Endothelial cell of umbilical vein (primary cell): Measurements from ENCODE around the gene PTPRU. TPM values are rescaled to one million over a fixed set of nuclear protein-coding genes. Genes with fewer than 3 reads are reported as not detected.

Source experiments
- BruUV-seq: library from RNA; stranded (reverse); fragments of 400-500 nt; replicated peaks from 2 replicates; lab custom pipeline; 2021; lab: Mats Ljungman, UMichigan
- CTCF ChIA-PET: fragments of 300-600, 350-600 bp; sonication (Branson Sonifier 250); formaldehyde crosslinking; loops from one replicate; lab custom pipeline; 2021; ENCODE audit warnings: antibody characterized with exemption, inconsistent platforms; lab: Charles Lee
- POLR2A ChIA-PET: fragments of 300-600, 350-600 bp; sonication (Branson Sonifier 250); formaldehyde crosslinking; loops from one replicate; lab custom pipeline; 2021; ENCODE audit warnings: antibody characterized with exemption, inconsistent platforms; lab: Charles Lee
- DNase-seq: peaks from one replicate; pipeline ENCODE4 v3.0.0-alpha.2; 2011; ENCODE audit warnings: low read depth, low spot score
- FAIRE-seq: peaks from 2 replicates; lab custom pipeline; 2011; peaks lifted over from hg19 to GRCh38; lab: Jason Lieb, UNC
- H2AFZ ChIP-seq: 2 replicates; pipeline ENCODE4 v1.6.0; 2012; ENCODE audit warnings: low read depth, low read length, control low read depth, inconsistent platforms
- H3K27ac ChIP-seq: 2 replicates; pipeline ENCODE4 v1.5.1; 2011; ENCODE audit warnings: low read depth, mild to moderate bottlenecking, control low read depth, low read length, moderate library complexity; ENCODE audit not compliant: insufficient read depth
- H3K27me3 ChIP-seq, 2 experiments: 2 replicates each; pipeline versions ENCODE4 v1.6.0 to v1.6.1; 2011; ENCODE audit warnings: low read length in 2 of 2, mixed read lengths in 1 of 2; ENCODE audit not compliant: control insufficient read depth in 2 of 2, insufficient read depth in 2 of 2
- H3K36me3 ChIP-seq, 2 experiments: 2 replicates in 1 of 2; 3 replicates in 1 of 2; pipeline ENCODE4 v1.5.1; 2011; ENCODE audit warnings: low read length in 2 of 2, mild to moderate bottlenecking in 1 of 2, moderate library complexity in 1 of 2; ENCODE audit not compliant: control insufficient read depth in 2 of 2, insufficient read depth in 2 of 2; ENCODE audit errors: extremely low read depth in 1 of 2
- H3K4me1 ChIP-seq: 3 replicates; pipeline ENCODE4 v1.5.1; 2011; ENCODE audit warnings: mild to moderate bottlenecking, low read length; ENCODE audit not compliant: control insufficient read depth, insufficient read depth; ENCODE audit errors: extremely low read depth
- H3K4me2 ChIP-seq: 2 replicates; pipeline ENCODE4 v1.6.1; 2011; ENCODE audit warnings: low read length, control low read depth, mixed read lengths; ENCODE audit not compliant: insufficient read depth
- H3K4me3 ChIP-seq, 3 experiments: fragments of 200-600 bp in 1 of 3; sonication (generic), shearing (Covaris generic) in 1 of 3; replicated peaks in 1 of 3; 2 replicates each; pipeline ENCODE4 v1.5.1; 2011 to 2016; ENCODE audit warnings: control low read depth in 3 of 3, low read length in 3 of 3, mild to moderate bottlenecking in 2 of 3, inconsistent platforms in 1 of 3, low read depth in 1 of 3, moderate library complexity in 1 of 3; ENCODE audit not compliant: insufficient read depth in 1 of 3
- H3K79me2 ChIP-seq: 2 replicates; pipeline ENCODE4 v1.6.0; 2012; ENCODE audit warnings: low read length, inconsistent platforms; ENCODE audit not compliant: control insufficient read depth, insufficient read depth
- H3K9ac ChIP-seq: replicated peaks from 2 replicates; pipeline ENCODE3; 2011; ENCODE audit warnings: low read length, control low read depth; ENCODE audit not compliant: insufficient read depth; ENCODE audit errors: extremely low read depth
- H3K9me1 ChIP-seq: replicated peaks from 3 replicates; pipeline ENCODE4 v1.6.0; 2011; ENCODE audit warnings: mild to moderate bottlenecking, low read length; ENCODE audit not compliant: control insufficient read depth, insufficient read depth; ENCODE audit errors: extremely low read depth
- H3K9me3 ChIP-seq: replicated peaks from 2 replicates; pipeline ENCODE4 v1.5.1; 2012; ENCODE audit warnings: low read length, inconsistent platforms; ENCODE audit not compliant: control insufficient read depth, insufficient read depth
- H4K20me1 ChIP-seq: replicated peaks from 2 replicates; pipeline ENCODE3; 2011; ENCODE audit warnings: mild to moderate bottlenecking, low read length; ENCODE audit not compliant: control insufficient read depth, insufficient read depth; ENCODE audit errors: extremely low read depth
- CTCF ChIP-seq, 2 donors: IDR thresholded peaks; 1 replicate in 1 of 2; 2 replicates in 1 of 2; pipeline ENCODE4 v1.5.1; 2011; ENCODE audit warnings: low read length in 2 of 2, mild to moderate bottlenecking in 2 of 2, moderate library complexity in 2 of 2, control low read depth in 1 of 2, inconsistent platforms in 1 of 2, low read depth in 1 of 2; ENCODE audit not compliant: insufficient read depth in 1 of 2; ENCODE audit errors: extremely low read depth in 1 of 2
- EZH2 ChIP-seq: IDR thresholded peaks from 2 replicates; pipeline ENCODE4 v1.6.1; 2012; ENCODE audit warnings: borderline replicate concordance, low read depth, mild to moderate bottlenecking, moderate library complexity, low read length, inconsistent platforms; ENCODE audit not compliant: severe bottlenecking
- FOS ChIP-seq: IDR thresholded peaks from 2 replicates; pipeline ENCODE4 v1.6.1; 2011; ENCODE audit warnings: mild to moderate bottlenecking, low read length, moderate library complexity, borderline replicate concordance; ENCODE audit not compliant: insufficient read depth
- MAX ChIP-seq: IDR thresholded peaks from 2 replicates; pipeline ENCODE4 v1.6.1; 2011; ENCODE audit not compliant: insufficient read depth, insufficient read length
- MYC ChIP-seq: IDR thresholded peaks from one replicate; pipeline ENCODE4 v1.6.1; 2011; ENCODE audit warnings: mild to moderate bottlenecking, low read depth, low read length
- POLR2A ChIP-seq: IDR thresholded peaks from 2 replicates; pipeline ENCODE4 v1.6.1; 2012; ENCODE audit warnings: low read depth, mild to moderate bottlenecking, control low read depth, low read length
- POLR2AphosphoS5 ChIP-seq: IDR thresholded peaks from 2 replicates; pipeline ENCODE4 v1.6.1; 2012; ENCODE audit warnings: low read depth, mild to moderate bottlenecking, control low read depth, low read length, moderate library complexity; ENCODE audit not compliant: insufficient read depth
- dilution Hi-C: fragments of 300-500 bp; cut with MboI; formaldehyde crosslinking; loops from one replicate; pipeline ENCODE4 v1.15.0; 2019; ENCODE audit warnings: low sequenced_read_pairs; ENCODE audit not compliant: extremely low pct_ligation_motif_present
- intact Hi-C: fragments of 100-400 bp; cut with micrococcal nuclease; formaldehyde crosslinking; loops from one replicate; pipeline ENCODE4 v1.10.0; 2022
- polyA plus RNA-seq, 4 experiments: library from polyadenylated mRNA; depleted of rRNA in 3 of 4; stranded (reverse) in 3 of 4; unstranded in 1 of 4; fragments of >200 nt; gene quantifications; 2 replicates each; pipeline versions ENCODE4 v1.2.1 to v1.2.3, GENCODE V29; 2011 to 2012; ENCODE audit warnings: missing spikeins in 1 of 4
- total RNA-seq: library from RNA; stranded (reverse); gene quantifications from 2 replicates; pipeline ENCODE4 v1.2.3, GENCODE V29; 2021

The PTPRU gene
- total and polyA plus RNA-seq, 2 donors (not counting 3 experiments of a cell fraction or from before 2014, with no cell fraction given): 0.58 to 2.6 TPM

- Histone ChIP-seq H3K79me2 (no peaks in the 10 kb centered on the region), H3K4me1 (no peaks in the 10 kb centered on the region), H3K36me3 (no peaks in the 10 kb centered on the region), H3K9me1 (no peaks in the 10 kb centered on the region), H3K4me2 (no peak overlapping the region), H2AFZ (no peak overlapping the region), H3K9me3 (no peaks in the 10 kb centered on the region), H3K27me3 (peaks cover 0 to 2% of the 10 kb centered on the region in 2 experiments), H3K27ac (no peak overlapping the region), H4K20me1 (no peaks in the 10 kb centered on the region), H3K4me3 (no peak overlapping the region), H3K9ac (no peak overlapping the region)
- intact Hi-C loops: no loop called here
- dilution Hi-C loops: no loop called here
- DNase-seq (no peak), FAIRE-seq (no peak)
- ChIA-PET CTCF (interaction anchor here (2.2 kb wide), 1 partner anchor 12 kb away, joined by 16 read pairs; no protein-coding TSS in a partner anchor), POLR2A (no interaction called here)
- TF ChIP-seq POLR2AphosphoS5: no peak
- TF ChIP-seq MYC: no peak
- TF ChIP-seq FOS: no peak
- TF ChIP-seq POLR2A: no peak
- no peak for TF ChIP-seq EZH2
- TF ChIP-seq CTCF (IDR thresholded peaks at IDR 0.05; ENCODE audit: extremely low read depth in 1 of 2, insufficient read depth in 1 of 2, low read depth in 1 of 2, low read length in 2 of 2): no peak
- TF ChIP-seq MAX: no peak
- BruUV-seq: no TSS peak
These were observed 92.9 kb downstream of the PTPRU start for GRCh38 chr1:29329022-29329775.
